ENCODE measurements around the gene DIAPH3.
A peak's percentile ranks its signal among the peaks of the same experiment; 100 is the strongest.

Gene DIAPH3

DNA sequence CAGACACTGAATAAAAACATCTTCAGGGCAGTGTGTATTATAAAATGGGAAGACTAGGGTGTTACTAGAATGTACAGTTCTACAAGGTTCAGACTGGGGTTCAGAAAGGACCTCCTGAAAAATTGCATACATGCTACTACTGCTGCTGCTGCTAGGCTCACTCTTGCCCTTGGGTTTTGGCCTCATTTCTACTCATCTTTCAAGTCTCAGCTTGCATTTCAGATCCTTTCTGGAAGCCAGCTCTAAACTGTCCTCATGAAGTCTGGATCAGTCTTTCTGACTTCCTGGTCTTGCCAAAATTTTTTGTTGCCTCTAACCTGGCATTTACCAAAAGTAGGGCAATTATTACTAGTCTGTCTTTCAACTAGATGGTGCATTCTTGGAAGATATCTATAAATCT lies 393.3 kb downstream of the DIAPH3 start:
- no peak for DNase-seq

DNA sequence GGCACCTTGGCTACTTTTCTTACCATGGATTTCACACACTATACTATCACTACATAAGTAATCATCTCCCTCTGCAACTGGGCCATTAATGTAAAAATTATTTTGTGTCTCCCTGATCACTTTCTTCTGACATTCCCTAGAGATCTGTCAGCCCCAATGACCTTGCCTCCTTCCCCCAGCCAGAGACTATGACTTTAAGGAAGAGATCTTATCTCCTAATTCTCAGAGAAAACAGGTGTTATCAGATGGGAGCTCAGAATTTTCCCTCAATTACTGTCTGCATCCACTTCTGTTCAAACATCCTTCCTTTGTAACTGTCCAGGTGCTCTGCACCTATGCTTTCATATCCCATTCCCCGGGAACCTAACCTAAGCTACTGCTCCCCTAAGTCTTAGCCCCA lies 397.5 kb downstream of the DIAPH3 start:
- DNase-seq = no peak

DNA sequence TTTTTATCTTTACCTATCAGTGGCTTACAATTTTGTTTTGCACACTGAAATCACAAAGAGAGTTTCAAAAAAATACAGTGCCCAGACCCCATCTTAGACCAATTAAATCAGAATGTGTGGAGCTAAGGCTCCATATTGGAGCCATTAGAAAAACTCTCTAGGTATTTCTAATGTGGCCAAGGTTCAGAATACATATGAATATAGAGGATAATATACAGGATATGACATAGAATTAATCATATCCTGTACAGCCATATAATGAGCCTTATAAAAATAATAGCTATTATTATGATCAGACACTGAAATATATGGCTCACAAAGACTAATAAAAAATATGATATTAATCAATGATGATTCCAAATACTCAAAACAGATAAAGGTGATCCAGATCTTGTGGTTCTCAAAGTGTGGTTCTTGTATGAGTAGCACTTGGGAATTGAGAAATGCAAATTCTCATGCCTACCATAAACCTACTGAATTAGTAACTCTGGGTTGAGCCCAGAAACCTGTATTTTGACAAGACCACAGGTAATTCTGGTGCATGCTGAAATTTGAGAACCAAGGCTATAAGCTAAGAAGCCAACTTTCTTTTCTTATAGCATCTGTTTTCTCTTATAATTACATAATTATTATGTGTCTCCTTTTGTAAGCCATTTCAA lies 408.0 kb downstream of the DIAPH3 start:
- DNase-seq = no peak

DNA sequence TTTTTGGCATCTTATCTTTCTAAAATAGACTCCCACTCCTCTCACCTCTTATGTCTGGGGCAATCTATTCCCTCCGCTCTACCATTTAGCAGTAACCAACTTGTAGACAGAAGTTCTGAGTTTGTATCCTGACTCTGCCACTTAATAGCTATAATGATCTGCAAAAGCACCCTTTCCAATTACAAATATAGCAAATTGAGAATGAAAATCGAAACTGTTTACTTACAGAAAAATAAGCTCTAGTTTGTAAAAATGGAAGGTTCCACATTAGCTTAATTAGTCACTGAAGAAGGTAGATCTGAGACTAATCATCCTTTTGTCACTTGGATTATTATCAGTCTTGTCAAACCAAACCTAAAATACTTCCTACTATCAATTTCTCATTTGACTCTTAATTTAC lies 409.3 kb downstream of the DIAPH3 start:
- no peak for DNase-seq

DNA sequence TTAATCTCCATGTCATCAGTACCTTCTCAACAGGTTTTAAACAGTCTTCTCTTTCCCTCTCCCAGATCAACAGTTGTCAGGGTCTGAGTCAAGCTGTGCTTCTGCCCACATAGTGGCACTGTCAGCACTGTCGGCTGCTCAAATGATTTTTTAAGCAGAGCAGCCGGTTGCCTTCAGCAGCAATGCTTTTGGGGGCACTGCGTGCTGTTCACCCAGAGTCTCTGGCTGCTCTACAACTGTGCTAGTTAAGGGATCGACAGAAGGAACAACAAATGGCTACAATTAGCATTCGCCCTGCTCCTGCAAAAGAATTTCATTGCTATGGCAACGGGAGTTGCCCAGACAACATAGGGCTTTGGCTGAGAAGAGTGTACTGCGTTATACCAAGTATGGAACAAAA lies 412.9 kb downstream of the DIAPH3 start:
- peak; percentile 93 for DNase-seq

DNA sequence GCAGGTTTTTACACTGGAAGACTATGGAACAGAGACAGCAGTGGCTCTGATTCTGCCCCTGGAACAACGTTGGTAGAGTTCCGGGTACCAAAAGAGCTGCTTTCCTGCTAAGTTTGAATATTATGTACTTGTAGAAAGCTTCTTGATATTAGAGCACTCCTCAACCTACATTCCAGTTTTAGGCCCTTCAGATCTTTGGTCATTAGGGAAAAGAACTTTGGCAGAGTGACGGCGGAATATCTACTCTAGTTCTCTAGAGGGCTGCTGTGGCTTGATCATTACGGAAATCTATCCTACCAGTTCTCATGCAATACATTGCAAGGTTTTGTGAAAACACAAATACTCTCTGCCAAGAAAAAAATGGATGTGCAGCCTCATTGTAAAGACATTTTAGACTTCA lies 415.7 kb downstream of the DIAPH3 start:
- no peak for DNase-seq

DNA sequence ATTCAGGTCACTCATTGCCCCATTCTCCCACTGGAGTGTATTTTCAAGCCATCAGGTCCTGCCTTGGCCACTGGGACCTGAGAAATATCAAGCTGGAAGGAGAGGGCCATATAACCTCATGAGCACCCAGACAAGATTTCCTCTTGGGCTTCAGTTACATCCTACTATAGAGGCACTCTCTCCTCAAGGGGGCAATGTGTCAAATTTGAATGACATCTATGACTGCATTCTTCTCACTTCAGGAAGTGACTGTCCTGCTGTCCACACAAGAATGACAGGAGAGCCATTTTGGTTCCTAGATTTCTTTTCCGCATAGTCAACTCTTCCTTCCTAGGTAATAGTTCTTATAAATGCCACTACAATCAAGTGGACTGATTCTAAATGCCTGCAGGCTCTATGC lies 416.2 kb downstream of the DIAPH3 start:
- no peak for DNase-seq

DNA sequence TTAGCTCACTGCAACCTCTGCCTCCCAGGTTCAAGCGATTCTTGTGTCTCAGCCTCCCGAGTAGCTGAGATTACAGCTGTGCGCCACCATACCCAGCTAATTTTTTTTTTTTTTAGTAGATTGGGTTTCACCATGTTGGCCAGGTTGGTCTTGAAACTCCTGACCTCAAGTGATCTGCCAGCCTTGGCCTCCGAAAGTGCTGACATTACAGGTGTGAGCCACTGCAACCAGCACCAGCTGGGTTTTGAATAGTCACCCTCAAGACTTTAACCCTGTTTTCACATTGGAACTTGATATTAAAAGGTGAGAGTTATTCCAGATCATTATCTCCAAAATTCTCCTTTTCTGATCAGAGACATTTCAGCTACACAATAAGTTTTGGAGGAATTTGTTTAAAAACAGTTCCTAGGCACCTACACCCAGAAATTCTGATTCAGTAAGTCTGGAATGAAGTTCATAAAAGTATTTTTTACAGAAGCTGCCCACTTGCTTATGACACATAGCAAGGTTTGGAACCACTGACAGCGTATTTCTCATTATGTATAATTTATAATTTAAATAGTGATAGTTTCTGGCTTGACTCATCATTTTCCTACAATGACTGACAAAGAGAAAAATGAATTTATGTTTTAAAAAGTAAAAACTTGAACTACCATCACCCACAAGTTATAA lies 417.3 kb downstream of the DIAPH3 start:
- DNase-seq = no peak

DNA sequence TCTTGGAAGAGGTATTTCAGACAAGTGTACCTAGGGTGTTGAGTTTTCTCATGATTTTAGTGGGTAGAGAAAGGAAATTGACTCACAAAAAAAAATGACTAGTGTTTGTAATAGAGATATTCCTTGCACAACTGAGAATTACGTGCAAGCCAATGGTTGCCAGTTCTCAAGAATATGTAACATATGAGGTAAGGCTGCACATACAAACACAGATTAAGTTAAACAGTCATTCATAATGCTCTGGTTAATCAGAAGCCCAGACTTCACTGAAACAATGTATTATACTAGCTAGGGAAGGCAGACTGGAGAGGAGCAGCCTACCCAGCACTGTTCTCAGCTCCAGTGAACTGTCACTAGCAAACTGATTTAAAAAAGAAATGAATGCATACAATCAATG lies 418.3 kb downstream of the DIAPH3 start:
- DNase-seq = no peak

DNA sequence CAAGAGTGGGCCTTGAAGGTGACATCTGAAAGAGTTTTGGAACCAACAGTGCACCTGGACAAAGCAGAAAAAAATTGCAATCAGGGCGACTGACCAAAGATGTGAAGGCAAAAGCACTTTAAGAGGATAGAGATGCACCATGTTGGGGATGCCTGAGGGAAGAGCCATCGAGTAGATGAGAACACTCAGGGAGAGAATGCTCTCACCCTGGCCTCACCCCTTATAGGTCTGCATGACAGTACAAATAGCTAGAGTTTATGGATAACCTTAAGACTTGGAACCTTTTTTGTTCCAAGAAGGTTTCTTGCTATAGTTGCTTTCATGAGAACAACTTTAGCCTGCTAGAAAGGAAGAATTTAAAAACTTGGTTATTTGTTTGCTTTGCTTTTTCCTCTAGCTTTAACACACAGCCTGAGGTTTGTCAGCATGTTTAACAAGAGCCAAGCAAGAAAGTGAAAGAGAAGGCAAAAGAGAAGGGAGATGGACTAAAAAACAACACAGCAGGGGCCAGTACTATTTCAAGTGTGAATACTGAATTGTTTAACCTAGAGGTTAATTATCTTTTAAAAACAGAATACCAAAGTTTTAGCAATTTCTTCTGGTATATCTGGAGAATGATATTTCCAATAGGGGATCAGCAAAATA lies 418.9 kb downstream of the DIAPH3 start:
- DNase-seq = no peak

DNA sequence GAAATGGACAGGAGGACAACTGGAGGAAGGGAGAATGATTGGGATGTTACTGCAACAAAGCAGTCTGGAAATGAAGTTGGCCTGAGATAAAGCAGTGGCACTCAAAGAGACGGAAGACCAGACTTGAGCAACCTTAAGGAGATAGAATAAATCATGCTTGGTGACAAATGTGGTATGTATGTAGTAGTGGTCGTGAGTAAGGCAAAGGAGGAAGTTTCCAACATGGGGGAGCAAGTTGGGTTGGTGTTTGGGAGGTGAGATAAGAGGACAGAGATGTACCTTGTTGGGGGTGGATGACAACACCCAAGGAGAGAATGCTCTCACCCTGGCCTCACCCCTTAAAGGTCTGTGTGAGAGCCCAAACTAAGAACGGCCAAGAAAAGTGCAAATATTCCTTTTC lies 420.5 kb downstream of the DIAPH3 start:
- no peak for DNase-seq

DNA sequence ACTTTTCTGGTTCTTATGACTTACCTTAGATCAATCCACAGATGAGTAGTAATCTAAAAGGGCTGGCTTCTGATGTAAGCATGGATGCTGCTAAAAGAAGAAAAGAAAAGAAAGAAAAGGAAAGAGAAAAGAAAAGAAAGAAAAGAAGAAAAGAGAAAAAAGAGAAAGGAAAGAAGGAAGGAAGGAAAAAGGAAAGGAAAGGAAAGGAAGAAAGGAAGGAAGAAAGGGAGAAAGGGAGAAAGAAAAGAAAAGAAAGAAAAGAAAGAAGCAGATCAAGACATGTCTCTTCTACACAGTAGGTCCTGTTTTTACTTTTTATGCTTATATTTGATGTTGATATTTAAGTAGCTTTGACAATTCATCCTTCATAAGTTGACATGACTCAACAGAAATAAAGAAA lies 421.3 kb downstream of the DIAPH3 start:
- no peak for DNase-seq

DNA sequence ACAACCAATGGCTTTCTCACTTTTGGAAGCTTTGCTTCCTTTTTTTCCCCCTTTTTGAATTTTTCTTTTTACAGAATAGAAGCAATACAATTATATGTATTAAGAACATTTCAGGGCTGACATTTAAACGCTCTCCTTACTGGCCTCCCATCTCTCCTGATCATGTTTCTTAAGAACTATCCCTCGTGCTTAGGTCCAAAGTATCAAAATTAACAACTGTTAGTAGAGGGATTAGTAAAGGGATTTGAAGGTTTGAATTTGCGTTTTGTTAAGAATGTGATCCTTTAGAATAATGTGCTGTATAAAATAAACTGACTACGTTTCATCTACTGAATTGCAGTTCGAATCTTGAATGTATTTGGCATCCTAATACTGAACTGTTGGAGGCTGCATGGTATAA lies 424.8 kb downstream of the DIAPH3 start:
- DNase-seq = no peak

DNA sequence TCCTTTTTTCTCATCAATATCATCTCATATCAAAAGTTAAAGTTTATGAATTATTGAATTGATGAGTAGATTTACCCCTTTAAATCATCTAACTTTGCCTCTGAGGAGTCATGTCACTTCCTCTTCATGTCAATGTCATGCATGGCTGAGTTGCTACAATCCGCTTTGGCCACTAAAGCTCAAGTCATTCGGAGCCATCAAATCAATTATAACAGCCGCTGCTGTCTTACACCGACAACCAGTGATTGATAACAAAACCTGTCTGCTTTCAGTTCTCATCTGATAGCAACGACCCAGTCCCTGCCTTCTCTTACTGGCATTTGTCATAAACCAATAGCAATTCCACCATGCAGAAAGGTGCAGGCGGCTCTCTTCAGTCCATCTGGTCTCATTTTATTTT lies 429.3 kb downstream of the DIAPH3 start:
- DNase-seq = peak; percentile 86

DNA sequence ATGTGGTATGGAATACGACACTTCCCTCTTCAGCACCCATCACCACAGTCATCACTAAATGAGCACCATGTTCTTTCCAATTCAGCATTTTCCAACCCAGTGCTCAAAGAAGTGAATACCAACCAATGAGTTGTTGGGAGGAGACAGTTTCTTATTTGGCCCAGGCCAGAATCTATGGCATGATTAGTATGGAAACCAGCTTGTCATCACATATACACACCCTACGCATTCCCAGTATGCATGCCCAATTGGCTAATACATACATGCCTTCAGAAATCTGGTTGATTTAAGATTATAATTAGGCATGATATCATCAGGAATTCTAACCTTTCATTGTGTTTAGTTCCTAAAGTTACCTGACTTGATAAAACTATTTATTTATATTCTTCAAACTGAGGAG lies 430.0 kb downstream of the DIAPH3 start:
- no peak for DNase-seq

DNA sequence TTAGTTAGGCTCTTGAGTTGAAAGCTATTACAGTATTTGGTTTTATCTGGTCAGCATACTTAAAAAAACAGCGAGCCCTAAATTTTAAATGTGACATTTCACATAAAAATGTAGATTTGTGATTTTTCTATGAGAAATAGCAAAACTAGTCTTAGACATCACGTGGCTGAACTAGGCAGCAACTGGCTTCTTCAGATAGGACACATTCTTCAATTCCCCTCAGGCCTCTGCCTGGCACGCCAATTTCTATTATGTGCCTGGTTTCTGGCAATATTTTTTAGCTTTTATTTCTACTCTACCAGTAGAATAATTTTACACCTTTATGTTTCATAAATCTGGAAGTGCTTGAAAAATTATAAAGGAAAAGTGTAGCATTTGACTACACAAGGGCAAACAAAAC lies 433.7 kb downstream of the DIAPH3 start:
- DNase-seq = no peak

DNA sequence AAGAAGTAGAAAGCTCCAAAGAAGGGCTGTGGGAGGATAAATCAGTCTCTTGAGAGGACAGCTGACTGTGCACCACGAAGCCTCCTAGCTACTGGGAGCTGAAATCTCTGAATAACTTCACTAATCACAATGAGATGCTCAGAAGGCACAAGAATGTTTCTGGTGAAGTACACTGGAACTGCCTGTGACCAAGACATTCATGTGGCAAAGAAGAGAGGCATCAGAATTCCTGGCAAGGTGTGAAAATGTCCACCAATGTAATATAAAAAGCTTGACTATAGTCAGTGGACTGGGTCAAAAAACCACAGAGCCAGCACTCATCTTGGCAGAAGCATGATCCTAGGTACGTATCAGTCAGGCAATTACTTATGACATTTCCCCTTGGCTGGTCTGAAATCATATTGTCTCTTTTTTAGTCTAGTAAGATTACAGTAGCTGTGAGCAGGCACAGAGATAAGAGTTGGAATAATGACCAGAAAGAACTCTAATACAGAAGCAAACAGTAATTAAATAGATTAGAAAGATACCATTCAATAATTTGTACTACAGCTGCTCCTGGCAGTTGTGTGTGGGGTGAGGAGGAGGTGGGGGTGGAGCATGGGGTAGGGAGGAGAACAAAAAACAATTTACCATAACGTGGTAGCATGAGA lies 434.7 kb downstream of the DIAPH3 start:
- DNase-seq = peak; percentile 10

DNA sequence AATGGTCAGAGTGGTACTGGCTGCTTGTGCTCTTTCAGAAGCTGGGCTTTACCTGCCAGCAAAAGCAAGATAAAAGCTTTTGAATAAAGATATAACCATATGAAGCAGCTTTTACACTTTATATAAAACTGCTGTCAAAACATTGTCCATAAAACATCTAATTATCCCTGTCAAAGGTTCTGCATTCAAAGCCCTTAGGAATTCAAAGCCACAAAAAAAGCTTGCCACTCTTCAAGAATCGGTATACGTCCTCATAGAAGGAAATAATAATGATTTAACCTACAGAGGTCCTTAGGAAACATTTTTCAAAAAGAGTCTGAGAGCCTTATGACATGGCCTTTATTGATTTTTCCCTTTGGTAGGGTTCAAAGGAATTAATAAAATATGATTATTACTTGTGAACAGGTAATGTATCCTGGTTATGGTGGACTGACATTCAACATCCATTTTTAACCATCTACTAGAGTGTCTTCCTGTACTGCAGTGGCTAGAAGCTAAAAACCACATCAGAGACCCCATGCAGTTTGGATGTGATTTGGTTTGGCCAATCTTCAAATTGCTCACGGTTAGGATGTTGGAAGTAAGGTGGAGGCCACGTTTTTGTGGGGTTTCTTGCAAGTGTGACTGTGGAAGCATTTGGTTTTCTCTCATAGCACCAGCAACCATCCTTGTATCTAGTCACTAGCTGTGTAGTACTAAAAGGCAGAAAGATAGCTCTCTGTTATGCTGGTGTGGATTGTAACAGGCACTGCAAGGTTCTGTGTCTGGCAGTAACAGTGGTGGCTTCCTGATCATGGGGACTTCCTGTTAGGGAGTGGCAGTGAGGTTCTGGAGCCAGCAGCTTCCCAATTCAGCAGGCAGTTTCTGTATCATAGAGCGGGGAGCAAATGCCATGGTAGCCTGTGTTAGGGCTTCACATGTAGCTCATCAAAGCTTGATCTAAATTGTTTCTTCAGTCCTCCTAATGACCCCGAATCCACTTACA lies 441.5 kb downstream of the DIAPH3 start:
- DNase-seq = no peak

DNA sequence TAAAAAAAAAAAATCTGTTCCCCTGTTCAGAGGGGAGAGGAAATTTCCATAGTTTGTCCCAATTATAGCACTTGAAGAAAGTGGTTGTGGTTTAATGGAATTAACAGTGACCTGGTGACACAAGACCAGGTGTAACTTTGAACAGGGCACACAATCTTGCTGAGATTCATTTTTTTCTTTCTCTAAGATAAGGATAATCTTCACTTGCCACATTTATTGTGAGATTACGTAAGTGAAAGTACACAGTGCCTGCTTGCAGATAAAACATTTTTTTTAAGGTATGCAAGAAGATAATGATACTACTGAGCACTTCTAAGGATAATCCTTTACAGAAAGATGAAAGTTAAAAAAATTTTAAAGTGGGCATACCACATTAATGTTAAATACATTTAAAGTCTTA lies 448.1 kb downstream of the DIAPH3 start:
- DNase-seq = no peak

DNA sequence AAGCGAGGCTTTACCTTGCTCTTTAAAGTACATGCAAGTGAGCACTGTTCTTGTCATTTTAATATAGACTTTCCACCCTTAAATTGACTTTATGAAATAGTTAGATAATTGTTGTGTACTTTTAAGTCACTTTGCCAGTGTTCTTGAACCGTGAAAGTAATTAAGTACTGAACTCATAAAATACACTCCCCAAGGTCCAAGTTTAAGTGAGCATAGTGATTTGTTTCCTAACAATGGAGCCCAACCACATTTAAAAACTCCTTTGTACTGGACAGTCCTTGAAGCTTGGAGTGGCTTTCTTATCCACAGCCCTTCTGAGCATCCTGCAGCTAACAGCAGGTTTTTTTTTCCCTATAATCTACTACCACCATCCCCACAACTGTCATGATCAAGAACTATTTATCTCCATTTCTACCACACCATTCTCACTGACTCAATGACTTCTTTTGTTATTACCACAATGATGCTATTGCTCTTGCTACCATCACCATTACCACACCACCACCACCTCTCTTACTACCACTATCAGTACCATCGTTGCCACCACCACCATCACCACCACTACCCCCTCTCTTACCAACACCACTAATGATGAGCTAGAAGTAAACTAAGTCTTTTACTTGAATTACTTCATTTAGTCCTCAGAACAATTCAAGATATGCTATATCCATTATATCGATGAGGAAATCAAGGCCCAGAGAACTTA lies 452.6 kb downstream of the DIAPH3 start:
- DNase-seq = no peak

DNA sequence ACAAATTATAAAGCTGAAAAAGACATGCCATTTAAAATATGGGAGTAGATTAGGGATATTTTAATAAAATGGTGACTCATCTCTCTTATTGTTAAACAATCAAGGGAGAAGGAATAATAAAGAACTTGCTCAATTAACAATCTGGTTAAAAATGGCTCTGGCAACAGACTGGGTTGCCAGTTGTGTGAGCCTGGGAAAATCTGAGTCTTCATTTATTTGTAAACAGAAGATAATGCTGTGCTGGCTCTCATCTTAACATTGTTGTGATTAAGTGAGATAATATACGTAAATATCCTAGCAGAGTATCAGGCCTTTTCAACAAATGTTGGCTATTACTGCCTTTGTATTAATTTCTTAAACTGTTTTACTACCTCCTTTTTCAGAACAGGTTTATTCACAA lies 453.3 kb downstream of the DIAPH3 start:
- DNase-seq = no peak
